Mesendoderm (in vitro differentiated cells): ENCODE data around the gene ELAVL2.

Experiments
- DNase-seq: peaks from one replicate; pipeline ENCODE4 v3.0.0; 2013
- H2AK5ac ChIP-seq: 2 replicates; pipeline ENCODE4 v1.6.1; 2013; ENCODE audit warnings: low read length, inconsistent platforms
- H2BK120ac ChIP-seq: 2 replicates; pipeline ENCODE4 v1.6.1; 2013; ENCODE audit warnings: low read depth, mild to moderate bottlenecking, low read length, moderate library complexity, mixed read lengths
- H2BK15ac ChIP-seq: replicated peaks from 2 replicates; pipeline ENCODE4 v1.6.1; 2013; ENCODE audit warnings: low read depth, mild to moderate bottlenecking, moderate library complexity
- H2BK5ac ChIP-seq: 2 replicates; pipeline ENCODE4 v1.6.1; 2013; ENCODE audit warnings: low read length, inconsistent platforms
- H3K18ac ChIP-seq: 2 replicates; pipeline ENCODE4 v1.6.1; 2013; ENCODE audit warnings: mild to moderate bottlenecking, low read length, mixed read lengths
- H3K23ac ChIP-seq: one replicate; pipeline ENCODE4 v1.6.1; 2013; ENCODE audit warnings: low read length
- H3K27ac ChIP-seq: 2 replicates; pipeline ENCODE4 v1.5.1; 2013; ENCODE audit warnings: low read depth, mild to moderate bottlenecking, inconsistent platforms, low read length, moderate library complexity
- H3K27me3 ChIP-seq: 2 replicates; pipeline ENCODE4 v1.6.1; 2013; ENCODE audit warnings: low read length, control low read depth, mild to moderate bottlenecking, inconsistent platforms; ENCODE audit not compliant: insufficient read depth, poor library complexity
- H3K36me3 ChIP-seq: 2 replicates; pipeline ENCODE4 v1.6.1; 2013; ENCODE audit warnings: low read length, inconsistent platforms; ENCODE audit not compliant: control insufficient read depth, insufficient read depth
- H3K4ac ChIP-seq: one replicate; pipeline ENCODE4 v1.6.1; 2013; ENCODE audit warnings: low read depth, mild to moderate bottlenecking, low read length, moderate library complexity
- H3K4me1 ChIP-seq: 2 replicates; pipeline ENCODE4 v1.6.1; 2013; ENCODE audit warnings: low read depth, low read length, inconsistent platforms; ENCODE audit not compliant: control insufficient read depth
- H3K4me2 ChIP-seq: 2 replicates; pipeline ENCODE4 v1.6.1; 2013; ENCODE audit warnings: low read length
- H3K4me3 ChIP-seq: 2 replicates; pipeline ENCODE4 v1.5.1; 2013; ENCODE audit warnings: mild to moderate bottlenecking, low read length
- H3K56ac ChIP-seq: one replicate; pipeline ENCODE4 v1.6.1; 2013; ENCODE audit warnings: low read length
- H3K79me1 ChIP-seq: 2 replicates; pipeline ENCODE4 v1.6.1; 2013; ENCODE audit warnings: low read length, inconsistent platforms
- H3K79me2 ChIP-seq: 2 replicates; pipeline ENCODE4 v1.6.1; 2013; ENCODE audit warnings: mild to moderate bottlenecking, low read length; ENCODE audit not compliant: control insufficient read depth, insufficient read depth
- H3K9ac ChIP-seq: 2 replicates; pipeline ENCODE4 v1.6.1; 2013; ENCODE audit warnings: low read length, inconsistent platforms
- H4K5ac ChIP-seq: one replicate; pipeline ENCODE4 v1.6.1; 2013; ENCODE audit warnings: low read length
- H4K8ac ChIP-seq: one replicate; pipeline ENCODE4 v1.6.1; 2013; ENCODE audit warnings: low read depth, mild to moderate bottlenecking, control low read depth, low read length, moderate library complexity
- WGBS: extraction: QIAGEN DNeasy Blood & Tissue Kit; methylation state at CpG from one replicate; pipeline ENCODE4 v1.1.7; 2013; ENCODE audit warnings: low lambda C conversion rate, missing lambda C conversion rate; ENCODE audit not compliant: insufficient coverage; ENCODE audit errors: extremely low coverage; 5-methylcytosine and 5-hydroxymethylcytosine counted together

The ELAVL2 gene

DNA sequence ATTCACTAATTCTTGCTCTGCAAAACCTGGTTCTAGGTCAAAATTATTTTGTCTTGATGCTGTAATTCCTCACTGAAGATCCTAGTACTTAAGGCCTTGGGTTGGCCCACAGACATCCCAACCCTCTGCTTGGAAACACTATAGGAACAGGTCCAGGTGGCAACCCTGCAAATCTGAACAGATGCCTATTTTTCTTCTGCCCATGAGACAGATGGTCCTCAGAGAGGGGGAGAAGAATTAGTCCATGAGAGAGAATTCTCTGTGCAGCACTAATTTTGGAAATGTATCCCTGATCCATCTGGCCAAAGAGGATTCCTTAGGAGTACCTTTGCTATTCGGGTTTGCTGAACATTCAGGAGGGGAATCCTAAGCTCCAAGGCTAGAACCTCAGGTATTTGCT, 156.3 kb downstream of the ELAVL2 start:
- H3K23ac ChIP-seq = no peak overlapping the region
- no peak overlapping the region for H3K9ac ChIP-seq
- no peak overlapping the region for H3K4ac ChIP-seq
- no peak overlapping the region for H2BK5ac ChIP-seq
- H3K79me1 ChIP-seq = no peaks in the 10 kb centered on the region
- H3K4me1 ChIP-seq = no peaks in the 10 kb centered on the region
- no peak overlapping the region for H3K27ac ChIP-seq
- H3K27me3 ChIP-seq = no peaks in the 10 kb centered on the region
- H3K4me2 ChIP-seq = no peak overlapping the region
- no peak overlapping the region for H3K18ac ChIP-seq
- no peak overlapping the region for H2BK120ac ChIP-seq
- no CpG with 5 or more reads among the region's 1 CpG for WGBS
- H3K4me3 ChIP-seq = no peak overlapping the region
- no peak overlapping the region for H4K5ac ChIP-seq
- H2BK15ac ChIP-seq = no peak overlapping the region
- H2AK5ac ChIP-seq = no peak overlapping the region
- H4K8ac ChIP-seq = no peak overlapping the region
- DNase-seq = no peak
- no peaks in the 10 kb centered on the region for H3K79me2 ChIP-seq
- H3K36me3 ChIP-seq = no peaks in the 10 kb centered on the region
- no peak overlapping the region for H3K56ac ChIP-seq

DNA sequence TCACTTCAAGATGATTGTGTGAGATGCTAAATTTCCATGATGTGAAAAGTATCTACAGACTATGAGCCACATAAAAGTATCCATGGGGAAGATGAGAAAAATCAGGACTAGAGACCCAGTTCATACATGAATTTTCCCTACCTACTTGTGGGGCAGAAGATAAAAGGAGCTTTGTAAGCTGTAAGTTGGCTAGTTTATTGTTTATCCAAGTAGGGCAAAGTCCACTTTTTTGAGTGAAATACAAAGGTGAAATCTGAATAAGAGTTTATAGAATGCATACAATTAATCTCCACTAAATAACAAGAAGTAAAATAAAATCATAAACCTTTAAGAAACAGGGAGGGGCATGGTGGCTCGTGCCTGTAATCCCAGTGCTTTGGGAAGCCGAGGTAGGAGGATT, 160.4 kb downstream of the ELAVL2 start:
- Histone ChIP-seq H4K8ac (no peak overlapping the region), H3K4ac (no peak overlapping the region), H3K18ac (no peak overlapping the region), H3K27ac (no peak overlapping the region), H3K4me3 (no peak overlapping the region), H4K5ac (no peak overlapping the region), H2BK120ac (no peak overlapping the region), H3K27me3 (no peaks in the 10 kb centered on the region), H2BK5ac (no peak overlapping the region), H3K36me3 (no peaks in the 10 kb centered on the region), H3K4me2 (no peak overlapping the region), H3K23ac (no peak overlapping the region), H3K79me2 (no peaks in the 10 kb centered on the region), H3K56ac (no peak overlapping the region), H3K9ac (no peak overlapping the region), H3K4me1 (no peaks in the 10 kb centered on the region), H3K79me1 (no peaks in the 10 kb centered on the region), H2AK5ac (no peak overlapping the region), H2BK15ac (no peak overlapping the region)
- no CpG with 5 or more reads among the region's 2 CpGs for WGBS
- DNase-seq = no peak

DNA sequence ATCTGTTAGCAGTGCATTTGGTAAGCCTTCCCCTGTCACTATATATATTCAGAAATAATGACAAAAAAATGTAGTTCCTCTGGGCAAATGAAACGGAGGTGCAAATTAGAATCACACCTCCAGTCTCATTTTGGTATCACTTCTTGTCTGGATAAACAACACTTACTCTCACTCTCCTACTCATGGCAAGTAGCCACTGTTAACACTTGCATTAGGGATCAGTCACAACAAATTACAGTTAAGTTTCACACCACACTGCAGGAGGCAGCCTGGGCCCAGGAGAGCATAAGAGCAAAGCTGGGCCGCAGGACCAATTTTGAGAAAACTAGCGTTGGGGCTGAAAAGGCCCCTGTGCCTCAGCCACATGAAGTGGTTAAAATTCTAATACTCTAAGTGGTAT, 161.0 kb downstream of the ELAVL2 start:
- Histone ChIP-seq H3K4me2 (no peak overlapping the region), H2BK15ac (no peak overlapping the region), H3K9ac (no peak overlapping the region), H3K27ac (no peak overlapping the region), H3K79me2 (no peaks in the 10 kb centered on the region), H3K79me1 (no peaks in the 10 kb centered on the region), H2BK5ac (no peak overlapping the region), H2AK5ac (no peak overlapping the region), H2BK120ac (no peak overlapping the region), H3K4ac (no peak overlapping the region), H3K36me3 (no peaks in the 10 kb centered on the region), H3K4me3 (no peak overlapping the region), H4K8ac (no peak overlapping the region), H3K23ac (no peak overlapping the region), H4K5ac (no peak overlapping the region), H3K18ac (no peak overlapping the region), H3K56ac (no peak overlapping the region), H3K4me1 (no peaks in the 10 kb centered on the region), H3K27me3 (no peaks in the 10 kb centered on the region)
- peak; percentile 72 for DNase-seq
- no CpG with 5 or more reads among the region's 3 CpGs for WGBS

DNA sequence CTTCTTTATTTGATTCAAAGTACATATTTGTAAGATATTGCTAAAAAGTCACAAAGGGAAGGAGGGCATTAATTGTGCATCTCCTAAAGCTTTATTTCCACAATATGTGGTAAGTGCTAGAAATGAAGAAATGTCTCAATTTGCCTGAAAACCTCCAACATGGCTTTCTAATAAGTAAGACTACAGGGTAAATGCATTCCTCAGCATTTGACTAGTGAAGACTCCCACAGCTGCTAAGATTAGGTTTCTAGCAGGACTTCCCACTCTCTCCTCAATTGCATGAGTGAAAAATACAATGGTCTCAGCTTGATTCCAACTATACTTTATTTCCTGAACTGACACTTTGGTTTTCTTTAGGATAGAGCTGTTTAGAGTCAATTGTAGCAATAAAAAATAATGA, 162.1 kb downstream of the ELAVL2 start:
- H3K9ac ChIP-seq = no peak overlapping the region
- H3K4me2 ChIP-seq = no peak overlapping the region
- H2BK15ac ChIP-seq = no peak overlapping the region
- no peak for DNase-seq
- H3K36me3 ChIP-seq = no peaks in the 10 kb centered on the region
- H3K4me3 ChIP-seq = no peak overlapping the region
- H2BK5ac ChIP-seq = no peak overlapping the region
- no peaks in the 10 kb centered on the region for H3K79me2 ChIP-seq
- no peaks in the 10 kb centered on the region for H3K27me3 ChIP-seq
- H4K8ac ChIP-seq = no peak overlapping the region
- no peak overlapping the region for H3K23ac ChIP-seq
- no peak overlapping the region for H3K56ac ChIP-seq
- no peak overlapping the region for H3K4ac ChIP-seq
- H3K4me1 ChIP-seq = peaks cover 4% of the 10 kb centered on the region
- no peaks in the 10 kb centered on the region for H3K79me1 ChIP-seq
- no peak overlapping the region for H3K27ac ChIP-seq
- no peak overlapping the region for H4K5ac ChIP-seq
- no peak overlapping the region for H2BK120ac ChIP-seq
- no peak overlapping the region for H2AK5ac ChIP-seq
- H3K18ac ChIP-seq = no peak overlapping the region

DNA sequence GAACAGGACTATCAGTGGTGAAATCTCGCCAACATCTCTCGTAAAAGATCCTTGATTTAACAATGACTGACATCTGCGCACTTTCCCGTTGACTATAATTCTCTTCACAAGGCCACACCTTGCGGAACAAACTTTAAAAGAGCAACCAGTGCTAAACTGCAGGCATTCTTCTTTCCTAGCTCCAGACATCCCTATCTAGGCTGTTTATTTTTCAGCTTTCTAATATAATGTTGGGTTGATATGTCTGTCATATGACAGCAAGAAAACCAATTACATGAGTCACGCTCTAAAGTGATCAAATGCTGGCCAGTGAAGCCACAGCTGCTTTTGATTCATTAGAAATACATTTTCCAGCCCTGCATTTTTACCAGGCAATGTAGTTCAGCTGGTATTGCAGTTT, 162.5 kb downstream of the ELAVL2 start:
- no peak overlapping the region for H4K8ac ChIP-seq
- H2AK5ac ChIP-seq = no peak overlapping the region
- no peak overlapping the region for H3K18ac ChIP-seq
- no peak overlapping the region for H3K23ac ChIP-seq
- no CpG with 5 or more reads among the region's 6 CpGs for WGBS
- no peak overlapping the region for H2BK5ac ChIP-seq
- DNase-seq = no peak
- H2BK15ac ChIP-seq = no peak overlapping the region
- H3K27ac ChIP-seq = no peak overlapping the region
- H3K56ac ChIP-seq = no peak overlapping the region
- H3K4me2 ChIP-seq = no peak overlapping the region
- H3K4ac ChIP-seq = no peak overlapping the region
- H3K79me1 ChIP-seq = no peaks in the 10 kb centered on the region
- H3K27me3 ChIP-seq = no peaks in the 10 kb centered on the region
- peaks cover 4% of the 10 kb centered on the region for H3K4me1 ChIP-seq
- no peak overlapping the region for H4K5ac ChIP-seq
- H3K36me3 ChIP-seq = no peaks in the 10 kb centered on the region
- no peak overlapping the region for H2BK120ac ChIP-seq
- H3K79me2 ChIP-seq = no peaks in the 10 kb centered on the region
- no peak overlapping the region for H3K9ac ChIP-seq
- no peak overlapping the region for H3K4me3 ChIP-seq

DNA sequence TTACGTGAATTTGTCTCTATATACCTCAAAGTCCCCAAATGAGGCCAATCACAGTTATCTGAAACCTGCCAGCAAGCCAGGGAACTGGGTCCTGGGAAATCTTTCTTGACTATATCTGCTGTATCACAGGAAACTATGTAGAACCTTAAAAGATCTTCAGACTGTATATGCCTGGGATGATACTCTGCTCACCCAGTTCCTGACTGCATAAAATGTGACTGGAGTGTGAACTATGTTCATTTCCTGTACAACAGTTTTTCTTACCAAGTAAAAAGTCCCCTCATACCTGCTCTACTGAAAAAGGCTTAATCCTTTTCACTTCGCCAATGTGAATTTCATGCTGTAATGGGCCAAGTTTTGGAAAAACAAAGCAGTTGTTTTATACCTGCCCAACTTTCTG, 162.9 kb downstream of the ELAVL2 start:
- WGBS = no CpG with 5 or more reads among the region's 2 CpGs
- Histone ChIP-seq H3K4ac (no peak overlapping the region), H3K56ac (no peak overlapping the region), H3K4me3 (no peak overlapping the region), H3K4me2 (no peak overlapping the region), H4K5ac (no peak overlapping the region), H3K27ac (no peak overlapping the region), H3K79me2 (no peaks in the 10 kb centered on the region), H2BK5ac (no peak overlapping the region), H3K18ac (no peak overlapping the region), H3K36me3 (no peaks in the 10 kb centered on the region), H3K4me1 (peaks cover 4% of the 10 kb centered on the region), H2AK5ac (no peak overlapping the region), H3K27me3 (no peaks in the 10 kb centered on the region), H3K23ac (no peak overlapping the region), H2BK15ac (no peak overlapping the region), H3K79me1 (no peaks in the 10 kb centered on the region), H4K8ac (no peak overlapping the region), H3K9ac (no peak overlapping the region), H2BK120ac (no peak overlapping the region)
- DNase-seq = no peak
